NCI-H1105 treated with DMSO at 0.1 percent for 48 hours (cell line): ENCODE measurements around the gene PHKG2.

Source experiments
- DNase-seq: peaks from one replicate; lab custom pipeline; 2025; lab: John Stamatoyannopoulos, UW

Gene PHKG2

DNA sequence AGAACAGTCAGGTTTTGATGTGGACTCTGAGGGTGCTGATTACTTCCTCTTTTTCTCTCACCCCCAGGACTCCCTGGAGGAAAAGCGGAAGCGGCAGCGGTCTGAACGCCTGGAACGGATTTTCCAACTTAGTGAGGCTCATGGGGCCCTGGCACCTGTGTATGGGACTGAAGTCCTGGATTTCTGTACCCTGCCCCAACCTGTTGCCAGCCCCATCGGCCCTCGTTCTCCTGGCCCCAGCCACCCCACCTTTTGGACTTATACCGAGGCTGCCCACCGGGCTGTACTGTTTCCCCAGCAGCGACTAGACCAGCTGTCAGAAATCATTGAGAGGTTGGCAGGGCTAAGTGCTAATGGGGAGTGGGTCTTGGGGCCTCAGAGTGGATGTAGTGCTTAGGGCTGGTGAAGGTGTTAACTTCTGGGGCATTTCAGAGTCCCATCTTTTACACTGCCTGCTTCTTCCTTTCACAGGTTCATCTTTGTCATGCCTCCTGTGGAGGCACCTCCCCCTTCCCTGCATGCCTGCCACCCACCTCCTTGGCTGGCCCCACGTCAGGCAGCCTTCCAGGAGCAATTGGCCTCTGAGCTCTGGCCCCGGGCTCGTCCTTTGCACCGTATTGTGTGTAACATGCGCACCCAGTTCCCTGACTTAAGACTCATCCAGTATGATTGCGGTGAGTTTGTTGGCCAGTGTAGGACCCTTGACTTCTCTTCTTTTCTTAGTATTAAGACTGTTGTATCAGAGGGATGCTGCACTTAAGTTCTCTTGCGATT, 19.1 kb upstream of the PHKG2 start:
- DNase-seq: no peak

DNA sequence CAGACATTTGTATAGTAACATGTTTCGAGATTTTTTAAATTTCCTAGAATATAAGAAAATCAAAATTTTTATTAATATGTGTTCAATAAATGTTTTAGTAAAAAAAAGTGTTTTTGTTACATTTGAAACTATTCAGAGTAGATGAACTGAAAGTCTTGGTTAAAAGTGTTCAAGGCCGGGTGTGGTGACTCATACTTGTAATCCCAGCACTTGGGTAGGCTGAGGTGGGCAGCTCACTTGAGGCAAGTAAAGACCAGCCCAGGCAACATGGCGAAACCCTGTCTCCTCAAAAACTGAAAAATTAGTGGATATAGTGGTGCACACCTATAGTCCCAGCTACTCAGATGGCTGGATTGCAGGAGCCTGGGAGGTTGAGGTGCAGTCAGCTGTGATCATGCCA, 16.8 kb upstream of the PHKG2 start:
- no peak for DNase-seq

DNA sequence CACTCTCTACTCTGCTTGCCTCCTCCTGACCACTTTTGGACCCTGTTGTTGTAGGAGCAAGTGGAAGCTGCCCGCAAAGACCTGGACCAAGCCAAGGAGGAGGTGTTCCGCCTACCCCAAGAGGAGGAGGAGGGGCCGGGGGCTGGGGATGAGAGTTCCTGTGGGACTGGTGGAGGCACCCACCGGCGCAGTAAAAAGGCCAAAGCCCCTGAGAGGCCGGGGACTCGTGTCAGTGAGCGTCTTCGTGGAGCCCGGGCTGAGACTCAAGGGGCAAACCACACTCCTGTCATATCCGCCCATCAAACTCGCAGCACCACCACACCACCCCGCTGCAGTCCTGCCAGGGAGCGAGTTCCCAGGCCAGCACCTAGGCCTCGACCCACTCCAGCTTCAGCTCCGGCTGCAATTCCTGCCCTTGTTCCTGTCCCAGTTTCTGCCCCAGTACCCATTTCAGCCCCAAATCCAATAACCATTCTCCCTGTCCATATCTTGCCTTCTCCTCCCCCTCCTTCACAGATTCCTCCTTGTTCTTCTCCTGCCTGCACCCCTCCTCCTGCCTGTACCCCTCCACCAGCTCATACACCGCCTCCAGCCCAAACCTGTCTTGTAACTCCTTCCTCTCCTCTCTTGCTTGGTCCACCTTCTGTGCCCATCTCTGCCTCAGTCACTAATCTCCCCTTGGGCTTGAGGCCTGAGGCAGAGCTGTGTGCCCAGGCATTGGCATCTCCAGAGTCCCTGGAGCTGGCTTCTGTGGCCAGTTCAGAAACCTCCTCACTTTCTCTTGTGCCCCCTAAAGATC, 11.0 kb upstream of the PHKG2 start:
- DNase-seq: no peak

DNA sequence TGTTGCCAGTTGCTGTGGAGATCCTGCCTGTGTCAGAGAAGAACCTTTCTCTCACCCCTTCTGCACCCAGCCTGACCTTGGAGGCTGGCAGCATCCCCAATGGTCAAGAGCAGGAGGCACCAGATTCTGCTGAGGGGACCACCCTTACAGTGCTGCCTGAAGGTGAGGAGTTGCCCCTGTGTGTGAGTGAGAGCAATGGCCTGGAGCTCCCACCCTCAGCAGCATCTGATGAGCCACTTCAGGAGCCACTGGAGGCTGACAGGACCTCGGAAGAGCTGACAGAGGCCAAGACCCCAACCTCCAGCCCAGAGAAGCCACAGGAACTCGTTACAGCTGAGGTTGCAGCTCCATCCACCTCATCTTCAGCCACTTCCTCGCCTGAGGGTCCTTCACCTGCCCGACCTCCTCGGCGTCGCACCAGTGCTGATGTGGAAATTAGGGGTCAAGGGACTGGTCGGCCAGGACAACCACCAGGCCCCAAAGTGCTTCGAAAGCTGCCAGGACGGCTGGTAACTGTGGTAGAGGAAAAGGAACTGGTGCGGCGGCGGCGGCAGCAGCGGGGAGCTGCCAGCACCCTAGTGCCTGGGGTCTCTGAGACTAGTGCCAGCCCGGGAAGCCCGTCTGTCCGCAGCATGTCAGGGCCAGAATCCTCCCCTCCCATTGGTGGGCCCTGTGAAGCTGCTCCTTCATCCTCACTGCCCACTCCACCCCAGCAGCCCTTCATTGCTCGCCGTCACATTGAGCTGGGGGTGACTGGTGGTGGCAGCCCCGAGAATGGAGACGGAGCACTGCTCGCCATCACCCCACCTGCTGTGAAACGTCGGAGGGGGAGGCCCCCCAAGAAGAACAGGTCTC, 10.2 kb upstream of the PHKG2 start:
- DNase-seq: no peak

DNA sequence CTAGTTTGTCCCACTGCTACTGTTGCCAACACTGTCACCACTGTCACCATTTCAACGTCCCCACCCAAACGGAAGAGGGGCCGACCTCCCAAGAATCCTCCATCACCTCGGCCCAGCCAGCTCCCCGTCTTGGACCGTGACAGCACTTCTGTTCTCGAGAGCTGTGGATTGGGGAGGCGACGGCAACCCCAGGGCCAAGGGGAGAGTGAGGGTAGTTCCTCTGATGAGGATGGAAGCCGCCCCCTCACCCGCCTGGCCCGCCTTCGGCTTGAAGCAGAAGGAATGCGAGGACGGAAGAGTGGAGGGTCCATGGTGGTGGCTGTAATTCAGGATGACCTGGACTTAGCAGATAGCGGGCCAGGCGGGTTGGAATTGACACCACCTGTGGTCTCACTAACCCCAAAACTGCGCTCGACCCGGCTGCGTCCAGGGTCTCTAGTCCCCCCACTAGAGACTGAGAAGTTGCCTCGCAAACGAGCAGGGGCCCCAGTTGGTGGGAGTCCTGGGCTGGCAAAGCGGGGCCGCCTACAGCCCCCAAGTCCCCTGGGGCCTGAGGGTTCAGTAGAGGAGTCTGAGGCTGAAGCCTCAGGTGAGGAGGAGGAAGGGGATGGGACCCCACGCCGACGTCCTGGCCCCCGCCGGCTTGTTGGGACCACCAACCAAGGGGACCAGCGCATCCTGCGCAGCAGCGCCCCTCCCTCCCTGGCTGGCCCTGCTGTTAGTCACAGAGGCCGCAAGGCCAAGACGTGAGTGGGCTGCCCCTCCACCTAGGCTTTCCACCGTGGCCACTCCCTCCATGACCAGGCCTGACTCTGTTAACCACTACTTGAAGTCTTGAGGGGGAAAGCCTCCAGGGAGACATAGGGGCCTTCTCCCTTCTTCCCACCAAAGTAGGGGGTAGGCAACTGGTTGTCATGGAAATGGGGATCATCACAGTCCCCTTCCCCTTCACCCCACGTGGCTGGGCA, 9.0 kb upstream of the PHKG2 start:
- no peak for DNase-seq

- no peak for DNase-seq
Measured at GRCh38 chr16:30740364-30741251, 7.6 kb upstream of the PHKG2 start.

DNA sequence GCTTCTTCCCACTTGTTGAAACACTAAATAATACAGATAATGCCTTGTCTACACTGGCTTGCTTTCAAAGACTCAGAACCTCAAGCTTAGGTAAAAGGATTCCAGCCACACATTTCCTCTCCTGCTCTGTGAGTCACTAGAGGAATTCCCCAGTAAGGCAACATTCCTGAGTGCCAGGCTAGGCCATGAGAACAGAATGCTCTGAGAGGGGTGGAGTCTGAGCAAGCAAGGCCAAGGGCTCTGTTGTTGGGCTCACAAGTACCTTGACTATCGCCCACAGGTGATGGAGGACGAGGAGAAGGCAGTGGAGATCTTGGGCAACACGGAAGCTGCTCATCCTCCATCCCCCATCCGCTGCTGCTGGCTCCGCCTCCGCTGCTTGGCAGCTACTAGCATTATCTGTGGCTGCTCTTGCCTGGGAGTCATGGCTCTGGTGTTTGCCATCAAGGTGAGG, 6.7 kb upstream of the PHKG2 start:
- no peak for DNase-seq

- DNase-seq: no peak
Measured at GRCh38 chr16:30743716-30744115, 4.5 kb upstream of the PHKG2 start.

DNA sequence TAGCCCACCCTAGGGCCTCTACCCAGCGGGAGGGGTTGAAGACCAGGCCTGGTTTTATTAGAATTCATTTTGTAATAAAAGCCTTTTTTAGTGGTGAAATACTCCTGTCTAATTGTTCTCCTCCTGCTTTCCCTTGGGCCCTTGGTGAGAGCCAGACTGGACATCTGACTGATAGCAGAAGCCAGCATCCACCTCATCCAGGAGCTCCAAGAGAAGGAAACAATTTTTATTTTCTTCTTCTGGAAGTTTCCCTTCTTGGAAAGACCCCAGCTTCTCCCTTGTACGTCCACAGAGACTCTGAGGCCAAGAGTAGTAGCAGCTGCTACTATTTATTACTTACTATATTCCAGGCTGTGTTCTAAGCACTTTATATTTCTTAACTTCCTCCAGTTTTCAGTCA, 4.0 kb upstream of the PHKG2 start:
- no peak for DNase-seq

- DNase-seq: no peak
Measured at GRCh38 chr16:30745082-30745481, 3.1 kb upstream of the PHKG2 start.

DNA sequence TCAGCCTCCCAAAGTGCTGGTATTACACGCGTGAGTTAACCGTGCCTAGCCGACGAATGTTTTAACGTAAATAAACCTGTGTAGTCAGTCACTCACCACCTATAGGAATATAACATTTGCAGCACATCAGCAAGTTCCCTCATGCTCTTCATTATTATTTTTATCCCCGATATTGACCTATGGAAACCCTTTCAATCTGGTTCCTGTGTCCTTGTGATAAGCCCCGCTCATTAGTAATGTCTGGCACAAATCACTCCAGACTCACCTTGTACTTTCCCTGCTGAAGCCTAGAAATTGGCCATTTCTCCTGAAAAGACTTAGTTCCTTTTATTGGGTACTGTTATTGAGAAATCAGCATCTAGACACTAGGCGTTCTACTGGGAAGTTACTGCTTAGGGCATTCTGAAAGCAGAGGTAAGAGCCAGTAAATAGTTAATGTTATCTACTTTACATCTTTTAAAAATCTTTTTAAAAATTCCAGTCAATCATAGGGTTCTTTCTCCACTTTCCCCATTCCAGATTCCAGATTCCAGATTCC, 1.5 kb upstream of the PHKG2 start:
- DNase-seq: no peak

DNA sequence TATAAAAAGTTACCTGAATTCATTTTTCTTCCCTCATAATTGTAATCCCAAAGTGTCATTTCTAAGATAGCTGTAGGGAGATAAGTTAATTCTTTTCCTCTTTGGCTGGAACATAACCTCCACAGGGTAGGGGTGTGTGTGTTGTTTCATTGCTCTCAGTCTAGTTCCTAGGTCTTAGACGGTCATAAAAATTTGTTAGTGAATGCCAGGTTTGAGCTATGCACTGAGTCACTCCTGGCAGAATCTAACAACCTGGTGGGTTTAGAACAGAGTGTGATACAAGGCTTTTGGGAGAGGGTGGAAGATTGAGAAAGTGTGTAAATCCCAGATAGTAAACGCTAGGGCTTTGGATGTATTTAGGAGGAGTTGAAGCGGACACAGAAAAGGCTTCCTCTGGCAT, 894 bp upstream of the PHKG2 start:
- no peak for DNase-seq

- no peak for DNase-seq
Measured at GRCh38 chr16:30748634-30749445, 615 bp downstream of the PHKG2 start.

DNA sequence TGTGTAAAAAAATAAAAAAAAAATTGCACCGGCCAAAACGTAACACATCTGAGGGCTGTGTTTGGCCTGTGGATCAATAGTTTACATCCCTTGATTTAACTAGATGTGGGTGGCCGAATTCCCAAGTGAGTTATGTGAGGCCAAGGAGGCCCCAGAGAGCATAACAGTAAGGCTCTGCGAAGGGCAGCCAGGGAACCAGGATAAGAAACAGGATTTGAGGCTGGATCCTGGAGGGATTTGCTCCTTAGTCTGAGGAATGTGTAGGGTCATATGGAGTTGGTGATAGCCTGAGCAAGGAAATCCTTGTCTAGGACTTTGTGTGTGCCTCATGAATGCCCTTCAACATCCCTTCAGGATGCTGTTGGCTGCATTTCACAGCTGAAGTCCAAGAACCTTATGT, 2.0 kb downstream of the PHKG2 start:
- DNase-seq: no peak

- no peak for DNase-seq
Measured at GRCh38 chr16:30750876-30751465, 2.7 kb downstream of the PHKG2 start.

DNA sequence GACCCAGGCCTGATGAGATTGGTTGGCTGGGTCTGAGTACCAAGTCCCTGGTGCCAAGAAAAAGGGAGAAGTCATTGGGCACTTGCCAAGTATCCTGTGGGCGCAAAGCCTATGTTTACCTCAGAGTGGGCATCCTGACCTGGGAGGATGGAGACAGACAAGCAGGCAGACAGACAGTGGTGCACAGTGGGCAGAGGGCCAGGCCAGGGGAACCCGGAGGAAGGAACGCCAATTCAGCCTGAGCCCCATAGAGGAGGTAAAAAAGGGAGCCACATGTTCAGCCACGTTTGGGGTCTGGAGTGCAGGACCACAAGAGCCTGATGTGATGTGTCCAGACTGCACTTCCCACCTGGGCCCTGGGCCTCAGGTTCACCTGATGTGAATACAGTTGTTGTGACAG, 5.4 kb downstream of the PHKG2 start:
- no peak for DNase-seq

GRCh38 chr16:30755955-30756780, 7.9 kb downstream of the PHKG2 start:
- DNase-seq: no peak

- DNase-seq: no peak
Measured at GRCh38 chr16:30756781-30757100, 8.5 kb downstream of the PHKG2 start.
